A673 (cell line): Measurements from ENCODE around the gene PLEKHF1. TPM values are rescaled to one million over a fixed set of nuclear protein-coding genes. Genes with fewer than 3 reads are reported as not detected.

Experiments
- BruUV-seq: library from RNA; stranded (reverse); fragments of 400-500 nt; replicated peaks from 2 replicates; lab custom pipeline; 2021; lab: Mats Ljungman, UMichigan
- CTCF ChIA-PET: fragments of 300-600 bp; sonication (Branson Sonifier 250); formaldehyde crosslinking; loops from one replicate; lab custom pipeline; 2022; ENCODE audit warnings: antibody characterized with exemption; lab: Charles Lee
- POLR2A ChIA-PET: fragments of 300-600 bp; sonication (Branson Sonifier 250); formaldehyde crosslinking; loops from one replicate; lab custom pipeline; 2022; ENCODE audit warnings: antibody characterized with exemption; ENCODE audit not compliant: low non-redundant PET; lab: Charles Lee
- DNase-seq: peaks from one replicate; pipeline ENCODE4 v3.0.0-alpha.2; 2015; ENCODE audit warnings: low spot score
- H3K27ac ChIP-seq: fragments of 200-600 bp; sonication (generic); 2 replicates; pipeline ENCODE4 v1.5.1; 2016; ENCODE audit warnings: mixed run types, low read depth, mild to moderate bottlenecking, mixed read lengths, antibody characterized with exemption, low read length; ENCODE audit not compliant: poor library complexity, severe bottlenecking
- H3K27me3 ChIP-seq: fragments of 200-600 bp; sonication (generic); replicated peaks from 2 replicates; pipeline ENCODE4 v1.6.1; 2017; ENCODE audit warnings: mixed run types, low read depth, mild to moderate bottlenecking, mixed read lengths, antibody characterized with exemption, low read length; ENCODE audit not compliant: insufficient read depth, poor library complexity
- H3K36me3 ChIP-seq: fragments of 200-600 bp; sonication (generic); 2 replicates; pipeline ENCODE4 v1.6.1; 2016; ENCODE audit warnings: mixed run types, mild to moderate bottlenecking, mixed read lengths, antibody characterized with exemption, low read length; ENCODE audit not compliant: insufficient read depth, poor library complexity, severe bottlenecking
- H3K4me1 ChIP-seq: fragments of 200-600 bp; sonication (generic); 2 replicates; pipeline ENCODE4 v1.6.1; 2017; ENCODE audit warnings: mixed run types, mild to moderate bottlenecking, mixed read lengths, antibody characterized with exemption, low read length; ENCODE audit not compliant: insufficient read depth, poor library complexity, severe bottlenecking
- H3K4me3 ChIP-seq: fragments of 200-600 bp; sonication (generic); 2 replicates; pipeline ENCODE4 v1.5.1; 2016; ENCODE audit warnings: low read depth, mixed run types, mild to moderate bottlenecking, mixed read lengths, low read length; ENCODE audit not compliant: poor library complexity, severe bottlenecking
- H3K9me3 ChIP-seq: fragments of 200-600 bp; sonication (generic); 2 replicates; pipeline ENCODE4 v1.6.1; 2016; ENCODE audit warnings: mixed run types, low read depth, mild to moderate bottlenecking, mixed read lengths, antibody characterized with exemption, low read length; ENCODE audit not compliant: poor library complexity, severe bottlenecking
- CTCF ChIP-seq: fragments of 300-800, 200-600 bp; sonication (generic); conservative IDR thresholded peaks from 2 replicates; pipeline ENCODE4 v1.5.1; 2017; ENCODE audit warnings: low read depth, mild to moderate bottlenecking, antibody characterized with exemption, low read length, moderate library complexity, mixed read lengths
- EZH2 ChIP-seq: fragments of 200-600 bp; sonication (generic); IDR thresholded peaks from 2 replicates; pipeline ENCODE4 v1.6.1; 2017; ENCODE audit warnings: borderline replicate concordance, low read depth, mild to moderate bottlenecking, mixed read lengths, antibody characterized with exemption, low read length; ENCODE audit not compliant: poor library complexity, severe bottlenecking
- intact Hi-C: fragments of 100-400 bp; cut with micrococcal nuclease; formaldehyde crosslinking; loops from one replicate; pipeline ENCODE4 v1.10.0; 2022; ENCODE audit not compliant: unreplicated experiment
- total RNA-seq: library from RNA; stranded (reverse); gene quantifications from 2 replicates; pipeline ENCODE4 v1.2.3, GENCODE V29; 2021

Gene PLEKHF1
- total RNA-seq, 1 experiment from 2014 or later, result not detected

- intact Hi-C loops, result no loop called here
- DNase-seq, result peak; percentile 38
- POLR2A ChIA-PET, result no interaction called here
- no peak for TF ChIP-seq CTCF
- no peak for TF ChIP-seq EZH2
- Histone ChIP-seq H3K27ac (peak overlapping the region; percentile 40), H3K9me3 (peaks cover 11% of the 10 kb centered on the region), H3K27me3 (no peaks in the 10 kb centered on the region), H3K36me3 (no peaks in the 10 kb centered on the region), H3K4me3 (no peak overlapping the region), H3K4me1 (no peaks in the 10 kb centered on the region)
- CTCF ChIA-PET, result no interaction called here
- no TSS peak for BruUV-seq
These were observed 22.1 kb downstream of the PLEKHF1 start for GRCh38 chr19:29687244-29687896.

DNA sequence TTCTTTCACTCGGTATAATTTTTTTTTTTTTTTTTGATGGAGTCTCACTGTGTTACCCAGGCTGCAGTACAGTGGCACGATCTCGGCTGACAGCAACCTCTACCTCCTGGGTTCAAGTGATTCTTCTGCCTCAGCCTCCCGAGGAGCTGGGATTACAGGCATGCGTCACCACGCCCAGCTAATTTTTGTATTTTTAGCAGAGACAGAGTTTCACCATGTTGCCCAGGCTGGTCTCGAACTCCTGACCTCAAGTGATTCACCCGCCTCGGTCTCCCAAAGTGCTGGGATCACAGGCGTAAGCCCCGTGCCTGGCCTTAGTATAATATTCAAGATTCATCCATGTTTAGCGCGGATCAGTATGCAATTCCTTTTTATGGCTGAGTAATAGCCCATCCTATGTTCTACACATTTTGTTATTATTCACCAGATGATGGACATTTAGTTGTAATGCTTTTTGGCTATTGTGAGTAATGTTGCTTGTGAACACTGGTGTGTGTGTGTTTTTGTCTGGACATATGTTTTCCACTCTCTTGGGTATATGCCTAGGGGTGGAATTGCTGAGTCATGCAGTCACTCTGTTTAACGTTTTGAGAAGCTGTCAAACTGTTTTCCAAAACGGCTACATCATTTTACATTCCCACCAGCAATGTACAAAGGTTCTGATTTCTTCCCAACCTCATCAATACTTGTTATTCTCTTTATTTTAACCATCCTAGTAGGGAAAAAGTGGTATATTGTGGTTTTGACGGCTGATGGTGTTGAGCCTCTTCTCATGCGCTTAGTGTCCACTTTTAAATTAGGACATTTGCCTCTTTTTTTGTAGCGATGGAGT, 22.9 kb downstream of the PLEKHF1 start:
- DNase-seq, result no peak
- TF ChIP-seq CTCF, result no peak
- TF ChIP-seq EZH2, result no peak
- H3K27ac ChIP-seq, result no peak overlapping the region
- no TSS peak for BruUV-seq
- ChIA-PET POLR2A (no interaction called here), CTCF (no interaction called here)
- H3K4me1 ChIP-seq, result no peaks in the 10 kb centered on the region
- H3K9me3 ChIP-seq, result peaks cover 11% of the 10 kb centered on the region
- H3K36me3 ChIP-seq, result no peaks in the 10 kb centered on the region
- H3K27me3 ChIP-seq, result no peaks in the 10 kb centered on the region
- H3K4me3 ChIP-seq, result no peak overlapping the region
- intact Hi-C loops, result no loop called here

DNA sequence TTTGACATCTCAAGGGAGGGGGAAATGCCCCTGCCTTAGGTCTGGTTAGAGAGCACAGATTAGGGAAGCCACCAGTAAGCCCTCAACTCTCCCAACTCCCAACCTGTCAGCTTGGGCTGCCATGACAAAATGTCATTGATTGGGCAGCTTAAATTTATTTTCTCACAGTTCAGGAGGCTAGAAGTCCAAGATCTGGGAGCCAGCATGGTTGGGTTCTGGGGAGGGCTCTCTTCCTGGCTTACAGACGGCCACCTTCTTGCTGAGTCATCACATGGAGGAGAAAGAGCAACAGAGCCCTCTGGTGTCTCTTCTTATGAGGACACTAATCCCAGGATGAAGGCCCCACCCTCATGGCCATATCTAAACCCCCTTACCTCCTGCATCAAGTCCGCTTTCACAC, 25.6 kb downstream of the PLEKHF1 start:
- no peak overlapping the region for H3K27ac ChIP-seq
- no peak overlapping the region for H3K4me3 ChIP-seq
- TF ChIP-seq EZH2 (no peak), CTCF (0 out of 2 replicates have a peak, but pooled peaks have one; percentile 31)
- CTCF ChIA-PET, result no interaction called here
- peak; percentile 43 for DNase-seq
- POLR2A ChIA-PET, result no interaction called here
- H3K4me1 ChIP-seq, result no peaks in the 10 kb centered on the region
- no peaks in the 10 kb centered on the region for H3K36me3 ChIP-seq
- peaks cover 11% of the 10 kb centered on the region for H3K9me3 ChIP-seq
- no TSS peak for BruUV-seq
- intact Hi-C loops, result loop anchor here (1.0 kb wide), 1 partner anchor 81 kb away; no protein-coding TSS in a partner anchor
- no peaks in the 10 kb centered on the region for H3K27me3 ChIP-seq
